ENCODE results near the gene BRD7.

Gene BRD7

GRCh38 chr16:50338371-50339231 lies 30.2 kb downstream of the BRD7 start:
- TF ChIP-seq, protein P1, sequence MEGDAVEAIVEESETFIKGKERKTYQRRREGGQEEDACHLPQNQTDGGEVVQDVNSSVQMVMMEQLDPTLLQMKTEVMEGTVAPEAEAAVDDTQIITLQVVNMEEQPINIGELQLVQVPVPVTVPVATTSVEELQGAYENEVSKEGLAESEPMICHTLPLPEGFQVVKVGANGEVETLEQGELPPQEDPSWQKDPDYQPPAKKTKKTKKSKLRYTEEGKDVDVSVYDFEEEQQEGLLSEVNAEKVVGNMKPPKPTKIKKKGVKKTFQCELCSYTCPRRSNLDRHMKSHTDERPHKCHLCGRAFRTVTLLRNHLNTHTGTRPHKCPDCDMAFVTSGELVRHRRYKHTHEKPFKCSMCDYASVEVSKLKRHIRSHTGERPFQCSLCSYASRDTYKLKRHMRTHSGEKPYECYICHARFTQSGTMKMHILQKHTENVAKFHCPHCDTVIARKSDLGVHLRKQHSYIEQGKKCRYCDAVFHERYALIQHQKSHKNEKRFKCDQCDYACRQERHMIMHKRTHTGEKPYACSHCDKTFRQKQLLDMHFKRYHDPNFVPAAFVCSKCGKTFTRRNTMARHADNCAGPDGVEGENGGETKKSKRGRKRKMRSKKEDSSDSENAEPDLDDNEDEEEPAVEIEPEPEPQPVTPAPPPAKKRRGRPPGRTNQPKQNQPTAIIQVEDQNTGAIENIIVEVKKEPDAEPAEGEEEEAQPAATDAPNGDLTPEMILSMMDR (IDR thresholded peaks at IDR 0.05; ENCODE audit: low read depth, low read length): no peak
- no peak for DNase-seq (ENCODE audit: extremely low read depth, low read depth)

DNA sequence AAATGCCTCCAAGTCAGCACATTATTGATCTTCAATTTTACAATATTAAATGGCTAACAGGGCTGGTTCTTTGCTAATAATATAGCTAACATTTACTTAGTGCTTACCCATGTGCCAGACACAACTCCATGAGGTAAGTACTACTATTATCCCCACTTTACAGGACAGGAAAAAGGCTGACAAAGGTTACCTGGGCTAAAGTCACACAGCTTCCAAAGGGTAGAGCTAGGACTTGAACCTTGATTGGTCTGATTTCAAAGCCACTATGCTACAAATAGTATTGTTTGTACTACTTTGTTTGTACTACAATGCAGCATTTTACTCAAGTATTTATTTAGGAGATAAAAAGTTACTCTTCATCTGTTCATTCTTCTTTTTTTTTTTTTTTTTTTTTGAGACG lies 31.9 kb downstream of the BRD7 start:
- TF ChIP-seq, protein P1 (IDR thresholded peaks at IDR 0.05; ENCODE audit: low read depth, low read length): no peak
- no peak for DNase-seq (ENCODE audit: extremely low read depth, low read depth)

GRCh38 chr16:50335196-50335958 lies 33.4 kb downstream of the BRD7 start:
- TF ChIP-seq, protein P1 (IDR thresholded peaks at IDR 0.05; ENCODE audit: low read depth, low read length): no peak

GRCh38 chr16:50334106-50334975 lies 34.4 kb downstream of the BRD7 start:
- no peak for DNase-seq (ENCODE audit: extremely low read depth, low read depth)
- TF ChIP-seq, protein P1 (IDR thresholded peaks at IDR 0.05; ENCODE audit: low read depth, low read length): no peak

More at GRCh38 chr16:50335196-50335958, 33.4 kb downstream of the BRD7 start:
- no peak for DNase-seq (ENCODE audit: extremely low read depth, low read depth)

DNA sequence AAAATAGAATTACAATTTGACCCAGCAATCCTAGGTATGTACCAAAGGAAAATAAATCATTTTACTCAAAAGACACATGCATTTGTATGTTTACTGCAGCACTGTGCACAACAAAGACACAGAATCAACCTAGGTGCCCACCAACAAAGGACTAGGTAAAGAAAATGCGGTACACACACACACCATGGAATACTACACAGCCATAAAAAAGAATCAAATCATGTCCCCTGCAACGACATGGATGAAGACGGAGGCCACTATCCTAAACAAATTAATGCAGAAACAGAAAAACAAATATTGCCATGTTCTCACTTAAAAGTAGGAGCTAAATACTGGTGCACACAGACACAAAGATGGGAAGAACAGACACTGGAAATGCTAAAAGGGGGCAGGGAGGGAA lies 36.2 kb downstream of the BRD7 start:
- no peak for DNase-seq (ENCODE audit: extremely low read depth, low read depth)
- TF ChIP-seq, protein P1 (IDR thresholded peaks at IDR 0.05; ENCODE audit: low read depth, low read length): no peak

DNA sequence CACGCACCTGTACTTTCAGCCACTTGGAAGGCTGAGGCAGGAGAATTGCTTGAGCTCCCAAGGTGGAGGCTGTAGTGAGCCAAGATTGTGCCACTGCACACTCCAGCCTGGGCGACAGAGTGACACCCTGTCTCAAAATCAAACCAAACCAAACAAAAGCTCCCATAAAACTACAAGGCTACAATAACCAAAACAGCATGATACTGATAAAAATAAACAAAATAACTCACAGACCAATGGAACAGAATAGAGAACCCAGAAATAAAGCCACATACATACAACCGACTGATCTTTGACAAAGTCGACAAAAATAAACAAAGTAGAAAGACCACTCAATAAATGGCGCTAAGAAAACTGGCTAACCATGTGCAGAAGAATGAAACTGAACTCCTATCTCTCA lies 37.2 kb downstream of the BRD7 start:
- TF ChIP-seq, protein P1 (IDR thresholded peaks at IDR 0.05; ENCODE audit: low read depth, low read length): no peak
- DNase-seq (ENCODE audit: extremely low read depth, low read depth): no peak
